GM12875 (cell line): ENCODE results near the gene FZD8.
"Not testable (repeated sequence)": the region's sequence is repeated elsewhere in the genome, so short reads cannot be mapped to it uniquely, and the experiment has no call there.

Experiments
- H3K4me3 ChIP-seq: one replicate; pipeline ENCODE4 v1.5.1; 2011; ENCODE audit warnings: low read depth, low read length, control low read depth
- TF ChIP-seq, protein P1 (sequence below): IDR thresholded peaks from 2 replicates; pipeline ENCODE4 v1.5.1; 2011; ENCODE audit warnings: low read depth, mild to moderate bottlenecking, control low read depth, inconsistent platforms, low read length, moderate library complexity, borderline replicate concordance; ENCODE audit not compliant: insufficient read depth

Gene FZD8, protein sequence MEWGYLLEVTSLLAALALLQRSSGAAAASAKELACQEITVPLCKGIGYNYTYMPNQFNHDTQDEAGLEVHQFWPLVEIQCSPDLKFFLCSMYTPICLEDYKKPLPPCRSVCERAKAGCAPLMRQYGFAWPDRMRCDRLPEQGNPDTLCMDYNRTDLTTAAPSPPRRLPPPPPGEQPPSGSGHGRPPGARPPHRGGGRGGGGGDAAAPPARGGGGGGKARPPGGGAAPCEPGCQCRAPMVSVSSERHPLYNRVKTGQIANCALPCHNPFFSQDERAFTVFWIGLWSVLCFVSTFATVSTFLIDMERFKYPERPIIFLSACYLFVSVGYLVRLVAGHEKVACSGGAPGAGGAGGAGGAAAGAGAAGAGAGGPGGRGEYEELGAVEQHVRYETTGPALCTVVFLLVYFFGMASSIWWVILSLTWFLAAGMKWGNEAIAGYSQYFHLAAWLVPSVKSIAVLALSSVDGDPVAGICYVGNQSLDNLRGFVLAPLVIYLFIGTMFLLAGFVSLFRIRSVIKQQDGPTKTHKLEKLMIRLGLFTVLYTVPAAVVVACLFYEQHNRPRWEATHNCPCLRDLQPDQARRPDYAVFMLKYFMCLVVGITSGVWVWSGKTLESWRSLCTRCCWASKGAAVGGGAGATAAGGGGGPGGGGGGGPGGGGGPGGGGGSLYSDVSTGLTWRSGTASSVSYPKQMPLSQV

DNA sequence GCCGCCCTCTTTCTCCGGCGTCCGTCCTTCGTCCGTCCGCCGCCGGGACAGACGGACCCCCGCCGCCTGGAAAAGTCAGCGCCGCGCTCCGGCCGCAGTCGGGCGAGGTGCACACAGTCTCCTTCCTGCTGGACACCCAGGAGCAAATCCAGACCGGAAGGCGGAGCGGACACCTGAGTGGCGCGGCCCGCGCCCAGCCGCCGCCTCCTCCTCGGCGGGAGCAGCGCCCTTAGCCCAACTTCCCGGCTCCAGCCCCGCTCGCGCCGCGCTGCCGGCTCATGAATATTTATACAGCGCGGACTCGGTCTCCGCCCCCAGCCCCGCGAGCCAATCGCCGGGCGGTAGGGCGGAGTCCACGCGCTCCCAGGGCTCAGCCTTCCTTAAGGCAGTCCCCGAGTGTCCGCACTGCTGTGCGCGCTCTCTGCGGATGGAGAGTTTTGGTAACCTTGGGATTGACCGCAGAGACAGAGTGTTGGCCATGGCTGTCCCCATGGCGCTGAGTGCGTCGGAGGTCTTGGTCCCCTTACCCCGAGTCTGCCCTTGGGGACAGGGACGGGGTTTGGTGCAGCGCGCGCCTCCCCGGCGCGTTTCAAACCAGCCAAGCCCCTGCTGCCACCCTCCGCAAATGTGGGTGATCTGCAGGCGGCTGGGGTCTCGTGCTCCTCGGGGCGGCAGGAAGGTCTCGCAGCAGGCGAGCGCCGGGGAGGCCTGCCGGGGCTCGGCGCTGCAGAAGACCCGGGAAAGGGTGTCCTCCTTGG, at the start of gene FZD8:
TSS of gene FZD8 (minus strand) at position 262 of the 758 bp plus-strand sequence. CDS start 867 bp downstream, outside the sequence.
- peak within 1 kb of the TSS; percentile 61 for H3K4me3 ChIP-seq
- TF ChIP-seq, protein P1, sequence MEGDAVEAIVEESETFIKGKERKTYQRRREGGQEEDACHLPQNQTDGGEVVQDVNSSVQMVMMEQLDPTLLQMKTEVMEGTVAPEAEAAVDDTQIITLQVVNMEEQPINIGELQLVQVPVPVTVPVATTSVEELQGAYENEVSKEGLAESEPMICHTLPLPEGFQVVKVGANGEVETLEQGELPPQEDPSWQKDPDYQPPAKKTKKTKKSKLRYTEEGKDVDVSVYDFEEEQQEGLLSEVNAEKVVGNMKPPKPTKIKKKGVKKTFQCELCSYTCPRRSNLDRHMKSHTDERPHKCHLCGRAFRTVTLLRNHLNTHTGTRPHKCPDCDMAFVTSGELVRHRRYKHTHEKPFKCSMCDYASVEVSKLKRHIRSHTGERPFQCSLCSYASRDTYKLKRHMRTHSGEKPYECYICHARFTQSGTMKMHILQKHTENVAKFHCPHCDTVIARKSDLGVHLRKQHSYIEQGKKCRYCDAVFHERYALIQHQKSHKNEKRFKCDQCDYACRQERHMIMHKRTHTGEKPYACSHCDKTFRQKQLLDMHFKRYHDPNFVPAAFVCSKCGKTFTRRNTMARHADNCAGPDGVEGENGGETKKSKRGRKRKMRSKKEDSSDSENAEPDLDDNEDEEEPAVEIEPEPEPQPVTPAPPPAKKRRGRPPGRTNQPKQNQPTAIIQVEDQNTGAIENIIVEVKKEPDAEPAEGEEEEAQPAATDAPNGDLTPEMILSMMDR: no peak

DNA sequence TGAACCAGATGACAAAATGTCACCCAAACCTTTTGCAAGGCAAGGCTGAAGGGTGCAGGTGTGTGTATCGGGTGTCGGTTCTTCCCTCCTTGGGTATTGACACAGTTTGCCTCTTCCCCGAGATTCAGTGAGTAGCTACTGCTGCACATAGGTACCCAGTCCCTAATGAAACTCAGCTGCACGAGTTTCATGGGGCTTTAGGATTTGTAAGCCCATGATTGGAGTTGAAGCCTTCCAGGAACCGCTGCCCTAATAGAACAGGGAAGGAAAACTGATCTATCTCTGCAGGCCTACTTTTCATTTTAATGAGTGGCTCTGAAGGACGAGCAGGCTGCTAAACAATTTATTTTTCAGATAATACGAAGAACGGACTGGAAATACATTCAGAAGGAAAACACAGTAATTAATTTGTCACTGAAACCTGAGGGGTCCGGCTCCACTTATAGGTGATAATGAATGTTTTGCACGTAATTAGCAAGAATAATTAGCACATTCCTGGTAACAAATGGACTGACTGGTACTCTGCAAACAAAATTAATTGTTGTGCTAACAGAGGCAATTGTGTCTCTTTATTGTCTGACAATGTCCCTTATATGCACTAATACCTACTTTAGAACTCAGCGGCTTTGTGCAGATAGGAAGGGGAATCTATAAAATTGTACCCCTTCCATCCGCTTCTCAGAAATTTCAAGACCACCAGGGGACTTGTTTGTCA, 49.6 kb upstream of the FZD8 start:
- no peak overlapping the region for H3K4me3 ChIP-seq
- TF ChIP-seq, protein P1: no peak

DNA sequence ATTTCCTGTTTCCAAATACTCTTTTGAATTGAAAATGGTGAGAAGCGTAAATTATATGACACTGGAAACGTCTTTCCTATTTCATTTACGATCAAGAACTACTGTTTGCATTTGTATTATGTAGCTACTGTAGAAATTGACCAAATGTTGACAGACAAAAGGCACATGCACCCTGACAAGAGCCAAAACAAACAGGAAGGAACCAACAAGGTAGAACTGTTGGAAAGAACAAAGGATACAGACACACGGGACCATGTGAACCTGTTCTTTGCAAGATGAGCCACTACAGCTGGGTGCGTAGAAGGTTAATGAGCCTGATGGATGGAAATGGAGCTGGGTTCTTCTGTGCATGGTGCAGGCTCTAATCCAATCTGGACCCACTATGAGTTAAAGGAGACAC, 48.4 kb upstream of the FZD8 start:
- no peak overlapping the region for H3K4me3 ChIP-seq
- TF ChIP-seq, protein P1: no peak

DNA sequence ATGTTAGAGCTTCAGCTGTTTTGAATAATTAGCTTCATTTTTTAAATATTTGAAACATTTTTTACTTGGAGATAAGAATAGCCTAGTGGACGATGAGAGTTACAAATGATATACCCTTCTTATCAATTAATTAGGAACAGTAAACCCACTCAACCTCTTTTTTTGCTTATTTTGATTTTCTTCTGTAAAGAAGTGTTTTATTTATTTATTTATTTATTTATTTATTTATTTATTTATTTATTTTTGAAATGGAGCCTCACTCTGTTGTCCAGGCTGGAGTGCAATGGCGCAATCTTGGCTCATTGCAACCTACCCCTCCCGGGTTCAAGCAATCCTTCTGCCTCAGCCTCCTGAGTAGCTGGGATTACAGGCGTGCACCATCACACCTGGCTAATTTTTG, 43.8 kb upstream of the FZD8 start:
- H3K4me3 ChIP-seq: not testable (repeated sequence)

DNA sequence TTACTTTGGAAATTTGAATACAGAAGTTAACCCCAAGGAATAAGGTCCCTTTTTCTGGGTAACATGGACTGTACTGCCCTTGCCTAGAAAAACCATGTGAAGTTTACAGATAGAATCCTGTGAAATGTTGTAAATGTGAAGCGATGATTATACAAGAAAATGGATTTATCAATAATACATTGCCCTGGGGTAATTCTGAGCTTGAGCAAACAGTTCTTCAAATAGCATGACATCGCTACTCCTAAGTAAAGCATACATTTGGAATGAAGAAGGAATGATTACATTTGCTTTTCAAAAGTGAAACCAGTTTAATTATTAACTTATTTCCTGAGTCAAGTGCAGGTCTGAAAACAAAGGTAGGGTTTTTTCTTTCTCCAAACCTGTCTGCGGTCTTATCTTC, 43.3 kb upstream of the FZD8 start:
- no peak overlapping the region for H3K4me3 ChIP-seq
- TF ChIP-seq, protein P1: no peak

DNA sequence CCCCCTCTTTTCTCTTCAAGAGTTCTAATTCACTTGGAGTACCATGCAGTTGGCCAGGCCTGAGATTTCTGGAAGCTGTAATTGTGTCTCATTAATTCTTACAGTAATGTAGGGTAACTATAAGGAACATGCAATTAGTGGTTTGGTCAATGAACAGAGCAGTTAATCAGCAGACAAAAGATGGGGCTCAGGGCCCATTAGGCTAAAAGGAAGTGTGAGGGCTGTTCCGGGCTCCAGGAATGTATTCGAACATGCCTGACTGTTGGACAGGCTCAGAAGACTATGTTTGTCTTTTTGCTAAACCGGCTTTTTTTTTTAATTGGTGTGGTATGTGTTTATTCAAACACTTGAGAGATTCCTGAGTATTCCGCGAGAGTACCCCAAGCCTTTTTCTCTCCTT, 42.5 kb upstream of the FZD8 start:
- H3K4me3 ChIP-seq: no peak overlapping the region
- TF ChIP-seq, protein P1: no peak

DNA sequence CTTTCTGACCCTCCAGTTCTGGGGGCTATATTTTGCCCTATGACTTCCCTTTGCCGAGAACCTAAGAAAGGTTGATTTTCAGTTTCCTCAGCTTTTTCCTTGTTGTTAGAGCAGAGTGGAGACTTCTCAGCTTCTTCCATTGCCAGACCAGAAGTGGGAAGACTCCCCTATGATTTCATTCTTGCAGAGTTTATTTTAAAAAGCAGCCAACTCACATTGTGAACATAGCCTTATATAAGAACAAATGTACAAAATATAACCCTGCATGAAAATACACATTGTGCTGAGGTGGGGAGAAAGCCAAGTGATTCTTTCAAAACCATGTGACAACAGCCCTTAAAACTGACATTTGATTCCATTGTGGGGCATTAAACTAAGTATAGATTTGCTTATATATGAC, 33.8 kb upstream of the FZD8 start:
- TF ChIP-seq, protein P1: no peak
- no peak overlapping the region for H3K4me3 ChIP-seq
